ENCODE measurements around the gene MOB3B.
A peak's percentile ranks its signal among the peaks of the same experiment; 100 is the strongest.

The MOB3B gene

DNA sequence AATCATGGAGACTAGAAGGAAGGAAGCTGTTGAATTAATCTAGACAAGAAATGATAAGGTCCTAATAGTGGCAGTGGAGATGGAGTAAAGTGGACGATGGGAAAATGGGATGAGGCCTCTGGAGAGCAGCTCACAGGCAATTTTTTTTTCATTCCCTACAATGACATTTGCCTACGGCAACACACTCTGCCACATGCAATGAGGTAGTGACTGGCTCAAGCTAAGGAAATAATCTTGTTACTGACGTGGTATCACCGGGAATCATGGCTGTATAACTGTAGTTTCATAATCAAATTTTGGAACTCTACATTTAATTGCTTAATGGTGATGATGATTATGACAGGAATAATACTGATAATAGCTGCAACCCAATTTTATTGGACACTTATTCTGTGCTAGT lies 12.1 kb upstream of the MOB3B start:
- DNase-seq (ENCODE audit: low read depth), result no peak

DNA sequence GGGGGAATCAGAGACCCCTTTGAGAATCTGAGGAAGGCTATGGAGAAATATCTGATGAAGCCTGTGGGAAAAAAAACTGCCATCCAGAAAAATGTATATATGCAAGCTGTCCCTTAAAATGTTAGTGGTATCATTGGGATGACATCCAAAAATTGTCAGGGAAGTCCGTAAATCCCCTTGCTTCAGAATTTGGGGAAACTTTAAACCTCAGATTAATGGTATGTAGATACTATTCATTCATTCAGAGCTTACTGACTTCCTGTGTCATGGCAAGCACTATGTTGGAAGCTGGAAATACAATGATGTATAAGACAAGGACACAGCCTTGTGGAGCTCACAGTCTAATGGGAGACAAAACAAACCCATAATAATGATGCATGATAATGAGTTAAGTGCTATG lies 10.9 kb upstream of the MOB3B start:
- no peak for DNase-seq (ENCODE audit: low read depth)

DNA sequence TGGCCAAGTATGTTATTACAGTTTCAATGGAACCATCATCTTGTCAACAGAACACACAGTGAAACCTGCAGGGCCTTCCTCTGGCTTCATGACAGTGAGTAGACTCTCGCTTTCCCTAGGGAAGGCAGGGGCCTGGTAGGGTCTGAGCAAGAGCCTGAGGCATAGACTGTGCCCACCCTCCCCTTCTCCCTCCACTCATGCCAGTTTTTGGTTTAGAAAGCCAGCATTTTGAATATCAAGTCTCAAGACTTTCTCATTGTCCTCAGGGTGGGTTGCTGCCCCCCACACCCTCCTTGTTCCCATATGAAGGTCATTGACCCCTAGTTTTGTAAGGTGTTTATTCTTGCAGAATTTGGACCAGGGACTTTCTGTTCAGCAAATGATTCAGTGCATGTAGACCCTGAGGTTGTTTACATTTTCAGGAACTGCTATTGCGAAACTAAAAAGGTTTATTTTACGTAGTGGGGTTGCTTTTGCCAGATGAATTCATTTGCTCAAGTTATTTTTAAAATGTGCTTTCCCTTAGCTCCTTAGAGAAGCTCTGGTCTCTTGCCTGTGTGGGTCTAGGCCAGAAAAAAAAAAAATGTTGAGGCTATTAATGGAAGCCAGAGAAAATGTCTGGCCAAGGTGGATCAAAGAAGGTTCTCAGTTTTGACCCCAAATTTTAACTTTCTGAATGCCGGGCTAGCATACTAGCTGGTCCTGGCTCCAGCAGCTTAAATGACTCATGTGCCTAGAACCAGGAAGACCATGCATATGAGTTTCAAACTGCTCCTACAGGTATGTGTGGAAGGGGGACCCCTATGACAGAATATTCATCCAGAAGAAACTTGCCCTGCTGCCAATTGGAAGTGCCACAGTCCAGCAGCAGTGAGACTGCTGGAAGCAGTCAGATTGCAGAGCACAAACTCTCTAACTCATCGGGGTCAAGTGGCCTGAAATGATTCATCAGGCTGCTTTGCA lies 10.1 kb upstream of the MOB3B start:
- no peak for DNase-seq (ENCODE audit: low read depth)

DNA sequence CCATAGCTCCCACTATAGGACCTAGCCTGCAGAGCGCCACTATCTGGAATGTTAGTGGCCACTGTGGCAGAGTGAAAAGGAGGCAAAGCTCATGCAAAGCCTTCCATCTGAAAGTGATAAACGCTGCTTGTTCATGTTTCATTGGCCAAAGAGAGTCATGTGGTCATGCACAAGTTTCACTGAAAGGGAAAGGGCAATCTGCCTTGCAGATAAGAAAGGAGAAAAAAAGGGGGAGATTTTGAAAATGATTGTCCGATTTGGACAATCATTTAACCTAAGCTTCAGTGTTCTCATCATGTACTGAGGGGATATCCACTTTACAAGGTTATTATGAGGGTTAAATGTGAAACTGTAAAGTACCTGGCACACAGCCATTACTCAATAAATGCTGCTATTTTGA lies 9.0 kb upstream of the MOB3B start:
- DNase-seq (ENCODE audit: low read depth), result no peak

DNA sequence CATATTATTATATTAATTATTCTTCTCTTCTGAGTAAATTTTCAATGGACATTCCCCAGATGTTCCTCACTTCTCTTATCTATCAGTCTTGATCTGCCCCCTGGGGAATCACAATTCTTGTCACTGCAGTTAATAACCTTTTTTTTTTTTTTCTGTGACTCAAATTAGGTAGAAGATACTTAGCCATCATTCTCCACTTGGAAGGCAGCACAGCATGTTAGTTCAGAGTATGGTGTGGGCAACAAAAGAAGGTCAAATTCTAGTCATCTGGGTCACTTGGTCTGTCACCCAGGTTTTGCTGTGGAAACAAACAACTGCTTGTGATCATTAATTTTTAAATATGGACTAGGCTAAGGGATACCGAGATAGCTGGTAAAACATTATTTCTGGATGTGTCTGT lies 8.1 kb upstream of the MOB3B start:
- no peak for DNase-seq (ENCODE audit: low read depth)

DNA sequence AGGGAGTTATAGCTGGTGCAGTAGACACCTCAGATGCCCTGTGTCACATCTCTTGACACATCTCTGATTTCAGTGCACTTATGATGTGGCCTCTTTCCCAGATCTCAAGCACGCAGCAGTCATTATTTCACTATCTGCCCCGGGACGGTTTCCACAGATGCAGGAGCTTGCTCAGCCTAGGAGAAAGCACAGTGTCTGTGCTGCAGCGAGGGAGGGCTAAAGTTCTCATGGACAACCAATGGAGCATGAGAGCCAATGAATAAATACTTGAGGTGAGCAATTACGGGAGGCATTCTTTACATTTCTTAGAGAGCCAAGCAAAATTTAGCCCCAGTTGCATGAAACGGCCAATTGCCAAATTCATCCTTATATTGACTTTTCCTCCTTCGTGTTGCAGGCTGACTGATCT lies 7.4 kb upstream of the MOB3B start:
- no peak for DNase-seq (ENCODE audit: low read depth)

DNA sequence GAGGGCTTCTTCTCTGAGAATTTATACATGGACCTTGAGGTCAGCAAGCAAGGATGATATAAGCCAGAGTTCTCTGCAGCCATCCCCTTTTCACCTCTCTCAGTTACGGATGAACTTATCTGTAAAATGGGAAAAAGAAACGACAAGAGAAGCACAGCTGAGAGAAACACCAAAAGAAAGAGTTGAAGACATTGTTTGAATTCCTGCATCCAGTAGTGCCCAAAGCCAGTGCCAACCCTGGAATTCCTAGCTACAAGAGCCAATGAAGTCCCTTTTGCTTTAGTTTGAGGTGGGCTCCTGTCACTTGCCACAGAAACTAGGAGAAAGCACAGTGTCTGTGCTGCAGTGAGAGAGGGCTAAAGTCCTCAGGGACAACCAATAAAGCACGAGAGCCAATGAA lies 6.6 kb upstream of the MOB3B start:
- no peak for DNase-seq (ENCODE audit: low read depth)

DNA sequence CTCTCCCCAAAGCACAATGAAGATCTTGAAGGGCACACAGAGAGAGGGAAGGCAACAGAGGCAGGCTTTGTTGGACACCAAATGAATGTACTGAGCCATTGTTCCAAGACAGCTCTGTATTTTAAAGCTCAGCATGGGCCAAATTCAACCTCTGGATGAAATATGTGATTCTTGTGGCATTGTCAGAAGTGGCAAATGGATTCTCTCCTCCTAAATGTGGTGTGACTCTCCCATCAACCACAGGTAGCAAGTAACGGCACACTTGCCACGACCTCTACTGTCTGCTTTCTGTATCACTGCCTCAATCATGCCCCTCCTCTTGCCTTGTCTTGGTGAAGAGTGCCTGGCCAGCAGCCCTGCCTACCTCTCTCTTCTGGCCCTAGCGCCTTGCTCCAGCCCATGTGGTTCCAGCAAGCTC lies 6.1 kb upstream of the MOB3B start:
- DNase-seq (ENCODE audit: low read depth), result no peak

DNA sequence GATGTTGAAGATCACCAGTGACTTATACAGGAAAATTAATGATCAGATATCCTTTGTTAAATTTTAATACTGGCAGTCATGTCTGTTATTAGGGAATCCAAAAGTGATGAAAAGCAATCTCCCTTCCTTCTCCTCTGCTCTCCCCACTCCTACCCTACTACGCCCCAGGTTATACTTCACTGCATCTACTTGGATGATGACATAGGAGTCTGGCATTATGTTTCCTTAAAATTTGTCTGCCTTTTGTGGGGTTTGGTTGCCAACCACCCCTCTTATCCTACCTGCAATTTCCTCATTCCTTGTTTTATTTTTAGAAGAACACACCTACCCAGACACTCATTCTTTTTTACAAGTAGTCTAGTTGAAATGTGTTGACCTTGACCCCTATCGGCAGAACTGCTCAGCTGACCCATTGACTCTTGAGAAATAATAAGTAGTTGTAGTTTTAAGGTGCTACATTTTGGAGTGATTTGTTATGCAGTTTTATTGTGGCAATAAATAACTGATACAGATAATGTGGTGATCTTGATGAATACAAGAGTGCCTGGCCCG lies 5.1 kb upstream of the MOB3B start:
- no peak for DNase-seq (ENCODE audit: low read depth)

DNA sequence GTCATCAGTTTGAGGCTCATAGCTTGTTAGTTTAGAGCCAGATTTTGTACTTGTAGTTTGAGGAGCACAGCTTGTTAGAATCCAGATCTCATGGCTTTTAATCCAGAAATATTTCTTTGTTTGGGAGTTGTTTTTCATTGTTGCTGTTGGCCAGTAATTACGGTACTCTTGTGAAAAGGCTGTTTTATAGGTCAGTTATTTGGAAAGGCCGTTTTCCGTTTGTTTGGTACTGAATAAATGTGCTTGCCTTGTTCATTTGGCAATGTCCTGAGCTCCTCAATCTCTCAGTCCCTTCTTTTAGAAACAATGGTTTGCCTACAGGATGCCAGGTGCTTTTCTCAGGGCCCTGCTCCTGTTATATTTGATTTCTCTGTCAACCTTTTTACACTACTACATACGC lies 4.5 kb upstream of the MOB3B start:
- DNase-seq (ENCODE audit: low read depth), result no peak

DNA sequence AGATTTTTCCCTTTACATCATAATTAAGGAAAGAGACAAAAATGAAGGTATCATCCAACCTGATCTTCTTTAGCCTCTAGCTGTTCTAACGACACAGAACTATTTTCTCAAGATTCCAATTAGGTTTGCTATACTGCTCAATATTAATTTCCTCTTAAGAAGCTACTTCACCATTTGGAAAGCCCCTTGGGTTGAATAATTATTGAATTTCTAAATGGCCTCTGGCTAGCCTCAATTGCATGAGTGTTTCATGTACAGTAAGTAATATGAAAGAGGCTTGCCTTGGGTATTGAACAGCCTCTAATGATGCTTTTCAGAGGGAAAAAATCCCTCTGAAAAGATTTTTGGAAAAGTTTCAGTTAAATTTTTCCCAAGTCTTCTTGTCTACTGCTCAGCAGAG lies 3.7 kb upstream of the MOB3B start:
- no peak for DNase-seq (ENCODE audit: low read depth)

DNA sequence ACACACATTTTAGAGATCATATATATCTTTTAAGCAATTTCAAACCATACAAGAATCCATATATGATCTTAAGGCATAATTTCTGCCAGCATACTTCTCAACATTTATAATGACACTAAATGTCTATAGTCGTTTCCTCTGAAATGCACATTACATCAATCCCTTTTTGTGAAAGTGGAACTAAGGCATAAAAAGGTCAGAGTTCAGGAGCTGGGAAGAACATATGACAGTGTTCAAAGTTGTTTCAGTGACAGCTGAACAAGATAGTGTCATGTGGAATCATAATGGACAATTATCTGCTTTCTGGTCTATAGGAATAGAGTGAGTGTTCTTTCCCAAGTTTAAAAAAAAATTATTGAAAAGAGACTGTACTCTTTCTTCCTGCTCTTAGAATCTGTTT lies 2.4 kb upstream of the MOB3B start:
- no peak for DNase-seq (ENCODE audit: low read depth)

DNA sequence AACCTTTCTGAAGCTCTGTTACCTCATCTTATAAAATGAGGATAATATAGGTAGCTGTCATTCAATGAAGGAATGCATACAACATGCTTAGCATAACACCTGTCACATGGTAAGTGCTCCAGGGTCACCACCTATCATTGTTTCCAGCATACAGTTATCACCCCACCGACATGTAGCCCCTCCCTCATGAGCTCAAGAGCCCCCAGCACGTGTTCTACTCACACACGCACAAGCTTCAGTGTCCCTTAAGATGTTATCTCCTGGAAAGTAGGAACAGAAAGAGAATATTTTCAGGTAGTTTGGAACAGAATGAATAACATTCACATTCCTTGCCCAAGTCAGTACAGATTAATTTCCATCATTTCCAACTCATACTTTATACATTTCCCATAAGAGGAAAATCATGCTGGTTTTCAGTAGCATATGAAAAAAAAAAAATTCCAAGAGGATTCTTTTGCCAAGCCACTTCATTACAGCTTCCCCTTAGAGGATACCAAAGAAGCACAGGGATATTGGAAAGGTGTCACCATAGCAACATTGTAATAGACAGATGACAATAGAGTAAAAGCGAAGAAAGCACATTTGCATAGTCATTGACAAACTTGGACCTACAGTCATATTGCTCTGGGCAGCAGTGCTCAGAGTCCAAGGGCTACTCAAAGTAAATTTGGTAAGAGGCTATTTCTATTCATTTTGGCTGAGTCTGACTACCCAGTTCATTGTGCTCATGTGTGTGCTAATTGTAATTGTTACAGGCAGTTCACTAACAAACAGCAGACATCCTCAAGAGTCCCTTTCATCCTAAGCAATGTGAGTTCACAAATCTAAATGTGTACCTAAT lies 1.5 kb upstream of the MOB3B start:
- no peak for DNase-seq (ENCODE audit: low read depth)

DNA sequence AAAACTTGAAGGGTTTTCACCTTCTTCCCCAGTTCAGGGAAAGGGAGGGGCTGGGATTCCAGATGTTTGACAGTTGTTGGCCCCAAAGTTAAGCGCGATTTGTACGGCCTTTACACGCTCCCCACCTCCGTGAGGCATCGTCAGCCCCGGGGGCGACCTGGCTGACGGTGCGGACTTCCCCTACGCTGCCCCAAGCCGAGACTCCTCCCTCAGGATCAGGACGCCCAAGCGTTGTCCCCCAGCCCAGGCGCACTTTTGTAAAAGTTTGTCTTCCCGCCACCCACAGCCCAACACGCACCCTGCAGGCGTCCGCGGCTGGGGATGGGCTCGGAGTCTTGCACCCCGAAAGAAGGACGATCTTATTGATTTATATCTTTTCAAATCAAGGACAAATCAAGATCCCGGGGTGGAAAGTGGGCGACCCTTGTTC lies 713 bp downstream of the MOB3B start:
- peak; percentile 10 for DNase-seq (ENCODE audit: low read depth)

DNA sequence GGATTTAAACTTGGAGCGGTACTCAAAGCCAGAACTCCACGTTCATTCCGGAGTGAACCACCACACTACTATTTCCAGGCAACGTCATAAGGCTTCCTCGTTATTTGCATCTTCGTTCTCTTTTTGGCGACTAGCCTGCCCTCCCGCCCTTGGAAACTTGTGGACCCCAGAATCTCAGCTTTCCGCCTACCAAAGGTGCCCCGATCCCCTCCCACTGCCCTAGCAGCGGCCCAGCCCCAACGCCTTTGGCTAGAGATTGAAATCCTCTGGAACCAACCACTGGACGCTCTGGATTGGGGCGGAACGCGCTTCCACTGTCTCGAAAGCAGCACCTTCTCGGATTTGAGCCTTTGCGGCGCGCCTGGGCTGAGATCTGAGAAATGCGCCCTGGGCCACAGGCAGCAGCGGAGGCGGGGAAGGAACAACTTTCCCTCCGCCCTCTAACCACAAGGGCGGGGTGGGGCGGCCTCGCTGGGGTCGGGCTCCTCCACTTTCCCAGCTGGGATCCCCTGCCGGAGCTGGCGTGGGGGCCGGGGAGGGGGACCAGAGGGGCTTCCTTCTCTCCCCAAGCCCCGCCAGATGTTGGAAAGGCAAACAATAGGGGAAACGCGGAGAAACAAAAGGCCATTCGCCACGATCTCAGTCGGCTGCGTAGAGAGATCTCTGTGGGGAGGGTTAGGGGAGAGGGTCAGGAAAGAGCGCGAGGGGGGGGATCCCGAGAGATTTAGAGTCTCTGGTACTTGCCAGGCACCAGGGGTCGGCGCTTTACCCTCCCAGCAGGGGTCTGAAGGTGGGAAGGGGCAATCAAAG lies 1.3 kb downstream of the MOB3B start:
- peak; percentile 25 for DNase-seq (ENCODE audit: low read depth)

DNA sequence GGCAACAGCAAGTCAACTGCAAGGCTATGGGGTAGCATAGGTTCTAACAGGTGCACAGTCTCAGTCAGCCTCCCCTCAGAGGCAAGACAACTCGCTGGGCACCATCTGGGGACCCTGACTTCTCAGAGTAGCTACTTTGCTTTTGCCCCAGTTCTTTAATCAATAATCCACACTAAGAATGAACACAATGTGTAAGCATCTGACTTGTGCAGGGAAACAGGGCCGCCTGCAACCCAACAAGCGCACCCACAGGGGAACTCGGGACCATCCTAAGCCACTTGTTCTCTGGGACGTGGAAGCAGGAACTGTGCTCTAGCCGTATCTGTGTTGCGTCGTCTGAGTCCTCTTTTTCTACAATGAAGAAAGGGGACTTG lies 1.9 kb downstream of the MOB3B start:
- DNase-seq (ENCODE audit: low read depth), result no peak

DNA sequence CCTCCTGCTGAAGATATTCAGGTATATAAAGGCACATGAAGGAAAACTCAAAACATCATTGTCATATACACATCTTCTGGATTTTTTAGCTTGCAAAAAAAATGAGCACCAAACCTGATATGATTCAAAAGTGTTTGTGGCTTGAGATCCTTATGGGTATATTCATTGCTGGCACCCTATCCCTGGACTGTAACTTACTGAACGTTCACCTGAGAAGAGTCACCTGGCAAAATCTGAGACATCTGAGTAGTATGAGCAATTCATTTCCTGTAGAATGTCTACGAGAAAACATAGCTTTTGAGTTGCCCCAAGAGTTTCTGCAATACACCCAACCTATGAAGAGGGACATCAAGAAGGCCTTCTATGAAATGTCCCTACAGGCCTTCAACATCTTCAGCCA lies 5.4 kb downstream of the MOB3B start, which contains the start of gene IFNK:
Gene IFNK, plus strand, starts transcription at position 55 of the 400 bp plus-strand sequence. Its CDS starts 47 bp downstream, at position 102.
- no peak for DNase-seq (ENCODE audit: low read depth)

DNA sequence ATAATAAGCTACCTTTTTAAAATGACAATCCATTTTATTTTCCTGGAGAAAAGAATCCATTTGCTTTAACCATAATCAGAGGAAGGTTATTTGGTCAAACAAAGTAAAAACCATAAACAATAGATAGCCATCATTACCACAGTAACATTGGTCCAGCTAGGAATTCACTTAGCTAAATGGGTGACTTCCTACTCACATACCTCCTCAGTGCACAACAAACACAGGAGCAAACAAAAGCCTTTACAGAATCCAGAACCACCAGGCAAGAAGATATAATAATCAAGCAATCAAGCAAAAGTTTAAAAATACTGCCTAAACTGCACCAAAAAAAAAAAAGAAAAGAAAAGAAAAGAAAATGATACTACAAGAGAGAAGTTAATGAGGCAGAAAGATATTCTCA lies 6.5 kb downstream of the MOB3B start:
- DNase-seq (ENCODE audit: low read depth), result no peak

DNA sequence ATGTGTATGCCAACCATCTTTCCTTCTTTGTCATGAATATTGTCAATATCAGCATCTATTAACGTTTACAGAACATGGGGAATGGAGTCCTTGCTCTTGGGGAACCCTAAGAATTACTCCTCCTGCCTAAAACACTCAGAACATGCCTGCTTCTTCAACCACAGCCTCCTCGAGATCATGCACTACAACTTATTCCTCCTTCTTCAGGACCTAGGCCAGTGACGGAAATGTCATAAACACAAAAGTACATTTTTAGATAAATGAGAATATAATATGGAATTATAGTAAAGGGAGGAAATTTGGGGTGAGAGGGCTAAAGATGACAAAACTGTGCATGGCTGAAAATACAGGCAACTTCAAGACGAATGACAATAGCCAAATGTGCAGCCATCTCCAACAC lies 8.6 kb downstream of the MOB3B start:
- DNase-seq (ENCODE audit: low read depth), result no peak

DNA sequence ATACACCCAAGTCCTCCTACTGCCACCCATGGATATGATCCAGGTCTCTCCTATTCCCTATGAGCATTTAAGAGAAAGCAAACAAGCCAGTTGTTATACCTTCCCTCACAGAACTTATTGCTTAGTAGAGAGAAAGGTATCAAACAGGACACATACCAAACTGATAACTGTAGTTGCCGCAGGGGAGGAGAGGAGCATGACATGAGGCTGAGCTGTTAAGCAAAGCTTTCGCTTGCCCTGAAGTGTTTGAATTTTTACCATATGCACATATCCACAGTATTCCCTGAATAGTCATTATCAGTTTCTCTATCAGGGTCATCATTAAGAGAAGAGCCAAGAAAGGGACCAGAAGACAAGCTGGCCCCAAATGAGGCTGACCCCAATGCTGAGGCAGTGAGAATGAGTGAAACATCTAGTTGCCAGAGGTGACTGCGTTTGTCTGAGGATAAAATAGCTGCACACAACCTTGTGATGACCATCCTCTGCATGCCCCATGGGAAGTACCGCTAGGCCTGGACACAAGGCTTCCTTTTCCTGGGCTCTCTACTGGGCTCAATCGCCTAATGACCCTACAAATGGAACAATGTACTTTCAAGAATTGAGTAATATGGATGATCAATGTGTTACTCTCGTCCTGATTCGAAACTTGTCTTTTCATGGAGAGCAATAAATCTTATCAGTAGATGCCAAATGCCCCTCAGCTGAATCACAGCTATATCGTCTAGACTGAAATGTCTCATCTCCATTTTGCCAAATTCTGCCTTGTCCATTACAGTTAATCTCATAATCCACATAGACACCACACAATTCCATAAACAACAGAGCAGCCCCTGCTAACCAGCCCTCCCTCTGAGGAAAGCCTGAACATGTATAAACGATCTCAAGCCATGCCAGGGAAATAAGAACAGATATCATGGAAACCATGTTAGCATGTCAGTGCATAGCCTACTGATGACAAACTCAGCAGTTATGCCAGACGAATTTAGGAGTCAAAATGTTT lies 9.8 kb downstream of the MOB3B start:
- no peak for DNase-seq (ENCODE audit: low read depth)

DNA sequence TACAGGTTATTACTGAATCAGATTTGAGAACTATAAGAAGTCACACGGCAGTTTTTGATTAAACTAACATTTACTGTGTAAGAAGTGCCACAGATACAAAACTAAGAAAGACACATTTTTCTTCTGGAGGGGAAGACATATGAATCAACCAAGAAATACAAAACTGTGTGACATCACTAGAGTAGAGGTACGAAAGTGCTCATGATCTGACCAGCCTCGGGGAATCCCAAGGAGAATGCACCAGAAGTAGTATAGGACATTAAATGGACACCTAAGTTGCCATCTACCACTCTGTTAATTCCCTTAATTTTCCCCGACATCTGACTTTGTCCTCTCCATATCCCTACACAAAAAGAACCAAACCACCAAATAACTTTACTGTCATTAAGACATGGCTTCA lies 10.8 kb downstream of the MOB3B start:
- no peak for DNase-seq (ENCODE audit: low read depth)

All from activated T-cell treated with anti-CD3 and anti-CD28 coated beads for 1 hour (primary cell).